DMS 273 (cell line): ENCODE measurements around the gene RCOR3.
A peak's percentile ranks its signal among the peaks of the same experiment; 100 is the strongest.
"Not testable (repeated sequence)": the region's sequence is repeated elsewhere in the genome, so short reads cannot be mapped to it uniquely, and the experiment has no call there.

Experiments
- DNase-seq: peaks from one replicate; lab custom pipeline; 2025; ENCODE audit not compliant: unreplicated experiment; lab: John Stamatoyannopoulos, UW

RCOR3 gene

GRCh38 chr1:211260141-211261107 lies 1.3 kb downstream of the RCOR3 start:
- DNase-seq = peak; percentile 93

DNA sequence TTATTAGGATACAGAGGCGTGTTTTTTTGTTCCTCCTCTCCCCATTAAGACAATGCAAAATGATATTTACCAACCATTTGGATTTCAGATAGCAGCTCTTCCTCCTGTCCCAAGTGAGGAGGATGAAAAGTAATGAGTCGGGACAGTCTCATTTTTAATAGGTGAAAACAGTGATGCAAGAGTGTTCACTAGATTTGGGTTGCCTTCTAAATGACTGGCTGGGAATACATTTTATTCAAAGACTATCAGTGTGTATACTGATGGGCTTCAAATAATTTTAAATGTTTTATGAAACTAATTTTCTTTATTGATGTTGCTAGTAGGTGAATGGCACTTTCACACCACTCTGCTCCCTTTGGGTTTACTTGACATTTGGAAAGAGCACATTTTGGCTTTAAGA lies 2.1 kb downstream of the RCOR3 start:
- DNase-seq = no peak

DNA sequence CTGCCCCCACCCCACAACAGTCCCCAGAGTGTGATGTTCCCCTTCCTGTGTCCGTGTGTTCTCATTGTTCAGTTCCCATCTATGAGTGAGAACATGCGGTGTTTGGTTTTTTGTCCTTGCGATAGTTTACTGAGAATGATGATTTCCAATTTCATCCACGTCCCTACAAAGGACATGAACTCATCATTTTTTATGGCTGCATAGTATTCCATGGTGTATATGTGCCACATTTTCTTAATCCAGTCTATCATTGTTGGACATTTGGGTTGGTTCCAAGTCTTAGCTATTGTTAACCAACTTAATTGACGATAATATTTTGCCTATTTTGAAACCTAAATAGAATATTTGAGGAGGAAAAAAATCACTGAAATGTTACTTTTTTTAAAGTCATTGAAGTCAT lies 3.9 kb downstream of the RCOR3 start:
- DNase-seq = not testable (repeated sequence)

DNA sequence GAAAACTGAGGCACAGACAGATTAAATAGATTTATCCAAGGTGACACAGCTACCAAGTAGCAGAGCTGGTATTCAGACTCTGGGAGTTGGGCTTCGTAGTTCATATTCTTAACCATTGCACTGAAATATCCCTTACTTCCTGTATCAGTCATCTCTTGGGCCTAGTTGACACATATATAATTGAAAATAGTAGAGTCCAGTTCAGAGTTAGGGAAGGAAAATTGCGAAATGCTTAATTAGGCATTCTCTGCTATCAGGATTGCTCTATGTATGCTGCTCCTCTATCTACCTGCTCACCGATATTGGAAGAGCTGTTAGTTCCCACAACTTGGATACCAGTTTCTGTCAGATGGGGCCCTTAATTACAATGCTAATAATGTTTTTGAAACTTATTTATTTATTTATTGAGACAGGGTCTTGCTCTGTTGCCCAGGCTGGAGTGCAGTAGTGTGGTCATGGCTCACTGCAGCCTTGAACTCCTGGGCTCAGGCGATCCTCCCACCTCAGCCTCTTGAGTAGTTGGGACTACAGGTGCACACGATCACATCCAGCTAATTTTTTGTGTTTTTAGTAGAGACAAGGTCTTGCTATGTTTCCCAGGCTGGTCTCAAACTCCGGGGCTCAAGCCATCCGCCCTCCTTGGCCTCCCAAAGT lies 8.2 kb downstream of the RCOR3 start:
- no peak for DNase-seq

GRCh38 chr1:211279340-211279739 lies 20.2 kb downstream of the RCOR3 start:
- no peak for DNase-seq

- DNase-seq = no peak
These were observed 21.7 kb downstream of the RCOR3 start for GRCh38 chr1:211280910-211281309.

GRCh38 chr1:211281320-211282022 lies 22.3 kb downstream of the RCOR3 start:
- DNase-seq = no peak

DNA sequence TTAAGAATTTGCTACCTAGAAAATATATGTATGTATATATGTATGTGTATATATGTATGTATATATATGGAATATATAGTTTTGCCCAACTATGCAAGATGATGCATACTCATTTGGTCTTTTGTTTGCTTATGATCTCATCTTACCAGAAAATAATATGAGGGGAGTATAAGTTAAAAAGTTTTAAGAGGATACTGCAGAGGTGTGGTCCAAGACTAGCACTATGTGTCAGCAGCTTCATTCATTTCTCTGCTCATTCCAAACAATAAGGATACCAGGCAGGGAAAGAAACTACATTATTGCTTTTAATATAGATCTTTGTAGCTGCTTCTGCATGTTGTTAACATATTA lies 22.8 kb downstream of the RCOR3 start:
- DNase-seq = no peak

GRCh38 chr1:211285196-211285595 lies 26.0 kb downstream of the RCOR3 start:
- DNase-seq = no peak

DNA sequence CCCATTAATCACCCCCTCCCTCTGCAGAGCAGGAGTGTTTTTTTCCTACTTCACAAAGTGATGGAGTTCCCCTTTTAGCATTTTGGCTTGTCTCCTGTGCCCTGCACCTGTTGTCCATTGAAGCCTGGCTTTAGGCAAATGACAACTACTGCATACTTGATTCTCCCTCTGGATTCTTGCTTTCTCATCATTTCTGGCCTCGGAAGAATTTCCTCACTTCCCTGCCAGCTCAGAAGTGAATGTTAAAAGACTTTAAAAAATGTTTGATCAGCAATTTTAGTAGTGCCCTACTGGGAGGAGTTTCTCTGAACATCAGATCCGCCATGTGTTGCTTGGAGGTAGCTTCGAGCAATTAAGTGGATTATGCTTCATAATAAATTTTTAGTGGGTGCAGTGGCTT lies 28.1 kb downstream of the RCOR3 start:
- no peak for DNase-seq

- DNase-seq = no peak
These were observed 33.2 kb downstream of the RCOR3 start for GRCh38 chr1:211292411-211292810.

GRCh38 chr1:211296396-211296795 lies 37.2 kb downstream of the RCOR3 start:
- DNase-seq = no peak

GRCh38 chr1:211305044-211305443 lies 45.9 kb downstream of the RCOR3 start:
- DNase-seq = no peak

DNA sequence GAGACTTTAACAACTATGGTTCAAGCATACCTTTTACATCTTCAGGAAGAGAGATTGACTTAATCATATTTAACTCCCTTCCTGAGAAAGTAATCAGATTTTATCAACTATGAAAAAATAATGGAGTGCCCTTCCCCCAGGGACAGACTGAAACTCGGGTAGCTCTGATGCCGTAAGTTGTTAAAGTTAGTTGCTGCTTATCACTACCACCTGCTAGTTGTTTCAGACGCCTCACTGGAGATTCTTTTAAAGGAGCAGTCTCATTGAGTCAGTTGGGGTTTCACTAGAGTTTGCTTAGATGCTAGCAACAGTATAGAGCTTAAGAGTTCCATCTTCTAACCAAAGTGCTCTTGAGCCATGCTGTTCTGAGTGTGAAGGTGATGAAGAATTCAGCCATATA lies 50.5 kb downstream of the RCOR3 start:
- DNase-seq = no peak

DNA sequence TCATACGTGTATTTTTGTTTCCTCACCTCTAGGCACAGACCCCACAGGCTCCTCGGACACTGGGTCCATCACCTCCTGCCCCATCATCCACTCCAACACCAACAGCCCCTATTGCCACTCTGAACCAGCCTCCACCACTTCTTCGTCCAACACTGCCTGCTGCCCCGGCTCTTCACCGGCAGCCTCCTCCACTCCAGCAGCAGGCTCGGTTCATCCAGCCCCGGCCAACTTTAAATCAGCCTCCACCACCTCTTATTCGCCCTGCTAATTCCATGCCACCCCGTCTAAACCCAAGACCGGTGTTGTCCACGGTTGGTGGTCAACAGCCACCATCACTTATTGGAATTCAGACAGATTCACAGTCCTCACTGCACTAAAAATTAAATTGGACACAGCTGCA lies 54.2 kb downstream of the RCOR3 start:
- no peak for DNase-seq

GRCh38 chr1:211318576-211319280 lies 59.6 kb downstream of the RCOR3 start:
- DNase-seq = no peak

DNA sequence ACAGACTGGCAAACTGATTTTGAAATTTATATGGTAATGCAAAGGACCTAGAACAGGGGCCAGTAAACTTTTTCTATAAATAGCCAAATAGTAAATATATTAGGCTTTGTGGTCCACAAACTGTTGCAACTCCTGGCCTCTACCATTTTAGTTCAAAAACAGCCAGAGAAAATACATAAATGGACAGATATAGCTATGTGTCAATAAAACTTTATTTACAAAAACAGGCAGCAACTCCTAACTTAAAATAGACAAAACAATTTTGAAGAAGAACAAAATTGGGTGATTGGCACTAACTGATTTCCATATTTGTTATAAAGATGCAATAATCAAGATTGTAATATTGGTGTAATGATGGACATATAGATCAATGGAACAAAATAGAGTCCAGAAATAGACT lies 60.7 kb downstream of the RCOR3 start:
- no peak for DNase-seq

- DNase-seq = no peak
These were observed 61.8 kb downstream of the RCOR3 start for GRCh38 chr1:211320980-211321379.

DNA sequence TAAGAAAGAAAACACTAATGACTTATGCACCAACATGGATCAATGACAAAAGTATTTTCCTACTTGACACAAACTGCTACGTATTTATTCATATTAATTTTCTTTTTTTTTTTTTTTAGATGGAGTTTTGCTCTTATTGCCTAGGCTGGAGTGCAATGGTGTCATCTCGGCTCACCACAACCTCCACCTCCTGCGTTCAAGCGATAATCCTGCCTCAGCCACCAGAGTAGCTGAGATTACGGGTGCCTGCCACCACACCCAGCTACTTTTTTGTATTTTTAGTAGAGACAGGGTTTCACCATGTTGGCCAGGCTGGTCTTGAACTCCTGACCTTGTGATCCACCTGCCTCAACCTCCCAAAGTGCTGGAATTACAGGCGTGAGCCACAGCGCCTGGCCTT lies 62.5 kb downstream of the RCOR3 start:
- not testable (repeated sequence) for DNase-seq

GRCh38 chr1:211323156-211324063 lies 64.2 kb downstream of the RCOR3 start:
- DNase-seq = peak; percentile 87
